A549 (cell line): Measurements from ENCODE around the gene ZNF195. TPM values are rescaled to one million over a fixed set of nuclear protein-coding genes. Genes with fewer than 3 reads are reported as not detected.

Experiments
- ATAC-seq, 2 experiments: fragments of 200-7000 bp in 1 of 2; fragments of >200 bp in 1 of 2; cut with Nextera tagmentation in 1 of 2; cut with Tn5 transposase in 1 of 2; 3 replicates each; pipeline versions ENCODE4 v1.8.0 to v1.9.1; 2018 to 2020; ENCODE audit warnings: mild to moderate bottlenecking in 1 of 2, moderate library complexity in 1 of 2
- CTCF ChIA-PET: fragments of 300-600 bp; sonication (Branson Sonifier 250); formaldehyde crosslinking; extraction: SDS; loops from one replicate; lab custom pipeline; 2021; ENCODE audit warnings: antibody characterized with exemption, inconsistent platforms; lab: Yijun Ruan, JAX
- POLR2A ChIA-PET: fragments of 350-600 bp; formaldehyde crosslinking; extraction: SDS; loops from one replicate; lab custom pipeline; 2021; ENCODE audit warnings: antibody characterized with exemption, inconsistent platforms; lab: Yijun Ruan, JAX
- DNase-seq, 2 experiments: peaks; one replicate each; pipeline versions ENCODE4 v3.0.0 to v3.0.0-alpha.2; 2011 to 2016; ENCODE audit warnings: low read depth in 1 of 2, low spot score in 1 of 2
- FAIRE-seq: peaks from 2 replicates; lab custom pipeline; 2011; peaks lifted over from hg19 to GRCh38; lab: Jason Lieb, UNC
- H3K27ac ChIP-seq, 2 experiments: fragments of >200 bp; sonication (Bioruptor Twin); formaldehyde crosslinking; 3 replicates each; pipeline ENCODE4 v1.5.1; 2016 to 2017
- H3K4me1 ChIP-seq: fragments of >200 bp; sonication (Bioruptor Twin); formaldehyde crosslinking; 3 replicates; pipeline ENCODE4 v1.6.1; 2016
- H3K4me2 ChIP-seq: fragments of >200 bp; sonication (Bioruptor Twin); formaldehyde crosslinking; 3 replicates; pipeline ENCODE4 v1.6.1; 2016
- H3K4me3 ChIP-seq: fragments of >200 bp; sonication (Bioruptor Twin); formaldehyde crosslinking; 3 replicates; pipeline ENCODE4 v1.5.1; 2016
- H3K9me3 ChIP-seq: fragments of >200 bp; sonication (Bioruptor Twin); formaldehyde crosslinking; 3 replicates; pipeline ENCODE4 v1.6.1; 2016
- BHLHE40 ChIP-seq: IDR thresholded peaks from 2 replicates; pipeline ENCODE4 v1.6.1; 2012; ENCODE audit warnings: low read depth, low read length, inconsistent platforms
- CBX2 ChIP-seq: fragments of 200-600 bp; sonication (generic); IDR thresholded peaks from 2 replicates; pipeline ENCODE4 v1.6.1; 2016; ENCODE audit warnings: low read depth, mild to moderate bottlenecking, borderline replicate concordance
- CBX8 ChIP-seq: fragments of 200-600 bp; sonication (generic); IDR thresholded peaks from 2 replicates; pipeline ENCODE4 v1.6.1; 2016
- CHD2 ChIP-seq: fragments of 150-350 bp; IDR thresholded peaks from 2 replicates; pipeline ENCODE4 v1.6.1; 2014; ENCODE audit warnings: low read length; ENCODE audit not compliant: partially characterized antibody
- CHD4 ChIP-seq: fragments of 200-600 bp; sonication (generic); IDR thresholded peaks from 2 replicates; pipeline ENCODE4 v1.6.1; 2016; ENCODE audit warnings: antibody characterized with exemption, mild to moderate bottlenecking, borderline replicate concordance
- ELK1 ChIP-seq: fragments of 150-350 bp; IDR thresholded peaks from 2 replicates; pipeline ENCODE4 v1.6.1; 2014; ENCODE audit warnings: low read depth, mild to moderate bottlenecking, low read length
- ESRRA ChIP-seq: fragments of 150-350 bp; IDR thresholded peaks from 2 replicates; pipeline ENCODE4 v1.6.1; 2014; ENCODE audit warnings: mild to moderate bottlenecking, low read length, borderline replicate concordance
- HOXB5 ChIP-seq: fragments of 250-450 bp; sonication (Bioruptor Pico); IDR thresholded peaks from 2 replicates; pipeline ENCODE4 v1.5.0; 2020; ENCODE audit warnings: mild to moderate bottlenecking, moderate library complexity
- JUNB ChIP-seq: fragments of >200 bp; sonication (Bioruptor Twin); formaldehyde crosslinking; IDR thresholded peaks from 2 replicates; pipeline ENCODE4 v1.6.1; 2016
- MAFK ChIP-seq: fragments of 450-650 bp; IDR thresholded peaks from 2 replicates; pipeline ENCODE4 v1.6.1; 2014; ENCODE audit not compliant: partially characterized antibody
- MAZ ChIP-seq: fragments of 150-350 bp; IDR thresholded peaks from 2 replicates; pipeline ENCODE4 v1.6.1; 2014; ENCODE audit warnings: antibody characterized with exemption, low read depth, low read length, borderline replicate concordance
- POLR2A ChIP-seq: IDR thresholded peaks from 2 replicates; pipeline ENCODE4 v1.6.1; 2012; ENCODE audit warnings: mild to moderate bottlenecking, low read length
- POLR2AphosphoS2 ChIP-seq: conservative IDR thresholded peaks from 2 replicates; pipeline ENCODE4 v1.6.1; 2012; ENCODE audit warnings: low read length, improper control_type of control experiment, inconsistent platforms
- RNF2 ChIP-seq: fragments of 200-600 bp; sonication (generic); IDR thresholded peaks from 2 replicates; pipeline ENCODE4 v1.6.1; 2016; ENCODE audit warnings: low read depth, mild to moderate bottlenecking, antibody characterized with exemption, moderate library complexity, borderline replicate concordance
- TFCP2L1 ChIP-seq: fragments of 250-450 bp; sonication (Bioruptor Pico); IDR thresholded peaks from 2 replicates; pipeline ENCODE4 v1.5.0; 2021; ENCODE audit warnings: mild to moderate bottlenecking
- TP53 ChIP-seq: fragments of 250-450 bp; sonication (Bioruptor Pico); IDR thresholded peaks from 2 replicates; pipeline ENCODE4 v1.5.0; 2021; ENCODE audit warnings: mild to moderate bottlenecking, moderate library complexity
- ZC3H11A ChIP-seq: fragments of 450-650 bp; IDR thresholded peaks from 2 replicates; pipeline ENCODE4 v1.6.1; 2014; ENCODE audit warnings: antibody characterized with exemption, mild to moderate bottlenecking
- ZFP36 ChIP-seq: fragments of 450-650 bp; IDR thresholded peaks from 2 replicates; pipeline ENCODE4 v1.6.1; 2014; ENCODE audit warnings: borderline replicate concordance; ENCODE audit not compliant: partially characterized antibody
- ZNF302 ChIP-seq: fragments of 250-450 bp; sonication (Bioruptor Pico); IDR thresholded peaks from 2 replicates; pipeline ENCODE4 v1.9.0; 2021; ENCODE audit warnings: inconsistent platforms, mild to moderate bottlenecking, moderate library complexity
- ZSCAN20 ChIP-seq: fragments of 250-450 bp; sonication (Bioruptor Pico); IDR thresholded peaks from 2 replicates; pipeline ENCODE4 v1.8.0; 2022; ENCODE audit warnings: mild to moderate bottlenecking, moderate library complexity
- WGBS: methylation state at CpG from one replicate; pipeline ENCODE4 v1.1.6; 2017; ENCODE audit errors: missing lambda C conversion rate; 5-methylcytosine and 5-hydroxymethylcytosine counted together
- polyA plus RNA-seq, 4 experiments: library from polyadenylated mRNA; depleted of rRNA in 3 of 4; stranded (reverse); fragments of >200 nt; fragmentation: RNase III in 1 of 4; extraction: RNeasy Plus Mini Kit Qiagen cat#74134 plus additional on column Dnase treatment in 1 of 4; gene quantifications; 2 replicates in 3 of 4; 3 replicates in 1 of 4; pipeline ENCODE4 v1.2.3, GENCODE V29; 2011 to 2017
- TF ChIP-seq, protein P1 (sequence below): IDR thresholded peaks from 2 replicates; pipeline ENCODE4 v1.6.1; 2012

ZNF195 gene
- polyA plus RNA-seq, 2 of the 4 experiments (the other 2 are of a cell fraction) = 17.3 to 30.9 TPM

DNA sequence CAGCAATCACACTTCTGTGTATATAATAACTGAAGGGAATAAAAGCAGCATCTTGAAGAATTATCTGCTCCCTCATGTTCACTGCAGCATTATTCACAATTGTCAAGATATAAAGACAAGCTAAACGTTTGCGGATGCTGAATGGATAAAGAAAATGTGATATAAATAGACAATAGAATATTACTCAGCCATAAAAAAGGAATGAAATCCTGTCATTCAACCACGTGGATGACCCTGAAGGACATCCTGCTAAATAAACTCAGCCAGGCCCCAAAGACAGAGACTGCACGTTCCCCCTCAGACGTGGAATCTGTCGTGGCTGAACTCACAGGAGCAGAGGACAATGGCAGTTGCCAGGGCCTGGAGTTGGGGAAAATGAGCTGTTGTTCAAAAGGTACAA lies 9.6 kb downstream of the ZNF195 start:
- no peak overlapping the region for H3K4me2 ChIP-seq
- H3K4me3 ChIP-seq = no peak overlapping the region
- FAIRE-seq (no peak), ATAC-seq (no peak)
- POLR2A ChIA-PET = no interaction called here
- H3K27ac ChIP-seq = no peak overlapping the region
- 93% methylated on average over 6 of the region's 6 CpGs for WGBS
- TF ChIP-seq ZNF302 (no peak), ELK1 (no peak), CBX2 (no peak), MAFK (no peak), HOXB5 (CRISPR knock-in tag) (no peak), ZFP36 (no peak), JUNB (no peak), BHLHE40 (no peak), RNF2 (no peak), CHD2 (no peak), CHD4 (no peak), MAZ (no peak), POLR2A (no peak), CBX8 (no peak), POLR2AphosphoS2 (no peak)
- TF ChIP-seq, protein P1, sequence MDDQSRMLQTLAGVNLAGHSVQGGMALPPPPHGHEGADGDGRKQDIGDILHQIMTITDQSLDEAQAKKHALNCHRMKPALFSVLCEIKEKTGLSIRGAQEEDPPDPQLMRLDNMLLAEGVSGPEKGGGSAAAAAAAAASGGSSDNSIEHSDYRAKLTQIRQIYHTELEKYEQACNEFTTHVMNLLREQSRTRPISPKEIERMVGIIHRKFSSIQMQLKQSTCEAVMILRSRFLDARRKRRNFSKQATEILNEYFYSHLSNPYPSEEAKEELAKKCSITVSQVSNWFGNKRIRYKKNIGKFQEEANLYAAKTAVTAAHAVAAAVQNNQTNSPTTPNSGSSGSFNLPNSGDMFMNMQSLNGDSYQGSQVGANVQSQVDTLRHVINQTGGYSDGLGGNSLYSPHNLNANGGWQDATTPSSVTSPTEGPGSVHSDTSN = no peak
- TF ChIP-seq, all 56 proteins: peak for 0
- DNase-seq = no peak
- Histone ChIP-seq H3K9me3 (peaks cover 92% of the 10 kb centered on the region), H3K4me1 (no peaks in the 10 kb centered on the region)
- CTCF ChIA-PET = no interaction called here

GRCh38 chr11:3368199-3368598 lies 10.7 kb downstream of the ZNF195 start:
- ChIA-PET CTCF (no interaction called here), POLR2A (no interaction called here)
- H3K27ac ChIP-seq = no peak overlapping the region
- TF ChIP-seq TP53 (CRISPR knock-in tag) (no peak), ESRRA (no peak), ZSCAN20 (no peak), ELK1 (no peak)
- TF ChIP-seq, all 56 proteins: peak for 0
- H3K4me1 ChIP-seq = no peaks in the 10 kb centered on the region
- H3K4me3 ChIP-seq = no peak overlapping the region
- H3K4me2 ChIP-seq = no peak overlapping the region
- FAIRE-seq (no peak), ATAC-seq (no peak), DNase-seq (no peak)
- peaks cover 92% of the 10 kb centered on the region for H3K9me3 ChIP-seq
- WGBS = 91% methylated on average over 3 of the region's 3 CpGs

DNA sequence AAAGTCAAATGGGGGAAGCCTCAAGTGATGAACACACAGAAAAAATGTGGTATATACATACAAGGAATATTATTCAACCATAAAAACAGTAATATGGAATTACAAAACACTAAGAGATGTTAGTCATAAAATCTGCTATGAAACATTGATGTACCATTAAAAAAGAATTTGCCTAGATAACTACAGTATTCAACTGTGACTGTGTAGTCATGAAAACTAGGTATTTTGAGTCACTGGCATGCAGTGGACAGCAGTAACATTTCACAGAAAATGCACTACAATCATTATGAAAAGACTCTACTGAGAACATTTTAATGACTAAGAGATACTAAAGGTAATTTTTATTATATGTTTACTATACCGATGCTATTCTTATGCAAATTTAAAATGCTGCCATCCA lies 11.7 kb downstream of the ZNF195 start:
- Histone ChIP-seq H3K27ac (no peak overlapping the region), H3K4me3 (no peak overlapping the region), H3K4me1 (no peaks in the 10 kb centered on the region), H3K4me2 (no peak overlapping the region), H3K9me3 (peaks cover 92% of the 10 kb centered on the region)
- WGBS = 99% methylated on average over 1 of the region's 1 CpG
- no peak for FAIRE-seq
- DNase-seq = no peak
- POLR2A ChIA-PET = no interaction called here
- CTCF ChIA-PET = no interaction called here
- no peak for ATAC-seq
- TF ChIP-seq ZC3H11A (no peak), ZNF302 (no peak), TFCP2L1 (CRISPR knock-in tag) (no peak)
- TF ChIP-seq, all 56 proteins: peak for 0
